Tongue (tissue), 2 donors: Measurements from ENCODE around the gene PLPPR5. TPM values are rescaled to one million over a fixed set of nuclear protein-coding genes. Genes with fewer than 3 reads are reported as not detected.

Experiments
- small RNA-seq: library from RNA; depleted of rRNA; stranded (forward); fragments of <200 nt; gene quantifications from one replicate; pipeline ENCODE3, GENCODE V24; 2014; ENCODE audit warnings: low replicate concordance
- total RNA-seq: library from RNA; depleted of rRNA; stranded (reverse); fragments of >200 nt; gene quantifications from one replicate; pipeline ENCODE4 v1.2.3, GENCODE V29; 2014

The PLPPR5 gene
- total RNA-seq, 1 donor from 2014 or later, result 2.2 TPM

Small RNA genes lying within 50 kb of the gene (small RNA-seq; reads per million reads assigned to genes)
- not detected for gene AL445433.1
